Aorta (tissue), 5 donors: ENCODE results near the gene APOBR. TPM values are rescaled to one million over a fixed set of nuclear protein-coding genes. Genes with fewer than 3 reads are reported as not detected.

ENCODE experiments used
- ATAC-seq: fragments of 200-7000 bp; cut with Tn5 transposase; one replicate; pipeline ENCODE4 v1.9.1; 2022; ENCODE audit warnings: moderate library complexity; ENCODE audit not compliant: low FRiP score
- DNase-seq, 2 donors: peaks; one replicate each; pipeline ENCODE4 v3.0.0-alpha.2; 2020
- H3K27ac ChIP-seq, 2 donors: one replicate each; pipeline ENCODE4 v1.5.1; 2013; ENCODE audit warnings: low read length in 2 of 2, mild to moderate bottlenecking in 2 of 2, moderate library complexity in 2 of 2, control low read depth in 1 of 2, inconsistent platforms in 1 of 2, low read depth in 1 of 2
- H3K27me3 ChIP-seq, 2 donors: one replicate each; pipeline ENCODE4 v1.6.1; 2013; ENCODE audit warnings: control low read depth in 1 of 2, low read length in 1 of 2, mild to moderate bottlenecking in 1 of 2, moderate library complexity in 1 of 2; ENCODE audit not compliant: insufficient read depth in 2 of 2, control insufficient read depth in 1 of 2
- H3K36me3 ChIP-seq, 2 donors: one replicate each; pipeline ENCODE4 v1.6.1; 2013; ENCODE audit warnings: control low read depth in 1 of 2, low read length in 1 of 2, mild to moderate bottlenecking in 1 of 2; ENCODE audit not compliant: insufficient read depth in 2 of 2, control insufficient read depth in 1 of 2
- H3K4me1 ChIP-seq, 2 donors: one replicate each; pipeline ENCODE4 v1.6.1; 2013; ENCODE audit warnings: low read length in 2 of 2, control low read depth in 1 of 2, mild to moderate bottlenecking in 1 of 2, moderate library complexity in 1 of 2; ENCODE audit not compliant: insufficient read depth in 2 of 2, control insufficient read depth in 1 of 2
- H3K4me3 ChIP-seq, 2 donors: one replicate each; pipeline ENCODE4 v1.5.1; 2013; ENCODE audit warnings: low read length in 2 of 2, control low read depth in 1 of 2, mild to moderate bottlenecking in 1 of 2
- H3K9me3 ChIP-seq: one replicate; pipeline ENCODE4 v1.6.1; 2013; ENCODE audit warnings: mild to moderate bottlenecking, low read length; ENCODE audit not compliant: control insufficient read depth
- WGBS, 2 donors: extraction: QIAGEN DNeasy Blood & Tissue Kit; methylation state at CpG; one replicate each; pipeline ENCODE4 v1.1.7; 2013; 5-methylcytosine and 5-hydroxymethylcytosine counted together
- intact Hi-C, 2 donors: fragments of 100-400 bp; cut with DNase I; formaldehyde crosslinking; loops; one replicate each; pipeline versions ENCODE4 v1.14.2 to v1.15.0; 2022
- polyA plus RNA-seq, 2 donors: library from polyadenylated mRNA; stranded (reverse); fragments of 200-250 nt; gene quantifications; one replicate each; pipeline ENCODE4 v1.2.3, GENCODE V29; 2013
- total RNA-seq, 2 donors: library from RNA; stranded (reverse); fragmentation: NEBNext Ultra II Directional; extraction: Animal tissue kit (Norgen Biotek cat#: 25700); gene quantifications; one replicate each; pipeline ENCODE4 v1.2.1, GENCODE V29; 2021
- donor health status: healthy with polysubstance abuse.
- donor health status: Bipolar disorder and iron deficiency.
- donor health status: DM: no; HTN: no; CAD: no.
- donor health status: DM: no; HTN: no; CAD: no.
- donor health status: DM: yes; HTN: yes; CAD: no.

APOBR gene
- total and polyA plus RNA-seq, 4 donors: 1.1 to 3.1 (median 2.6) TPM

- intact Hi-C loops: no loop called here
- ATAC-seq: peak; percentile 93
- DNase-seq: peak; percentile 82 to 88
- Histone ChIP-seq H3K27me3 (no peaks in the 10 kb centered on the region), H3K27ac (peak overlapping the region; percentile 18 to 52), H3K4me3 (no peak overlapping the region), H3K9me3 (no peaks in the 10 kb centered on the region), H3K36me3 (no peaks in the 10 kb centered on the region), H3K4me1 (no peaks in the 10 kb centered on the region)
- WGBS, 2 donors: 63 to 68% methylated on average over 9 of the region's 9 CpGs
These were observed 37.6 kb downstream of the APOBR start for GRCh38 chr16:28531777-28532744.

- DNase-seq: no peak
- Histone ChIP-seq H3K27ac (peak overlapping the region in 1 of 2 donors; percentile 14), H3K27me3 (no peaks in the 10 kb centered on the region), H3K9me3 (no peaks in the 10 kb centered on the region), H3K4me3 (no peak overlapping the region), H3K4me1 (peaks cover 0 to 1% of the 10 kb centered on the region in 2 donors), H3K36me3 (no peaks in the 10 kb centered on the region)
- intact Hi-C loops: no loop called here
- no peak for ATAC-seq
- WGBS, 2 donors: 85 to 89% methylated on average over 5 of the region's 5 CpGs
These were observed 38.7 kb downstream of the APOBR start for GRCh38 chr16:28532940-28533647.

DNA sequence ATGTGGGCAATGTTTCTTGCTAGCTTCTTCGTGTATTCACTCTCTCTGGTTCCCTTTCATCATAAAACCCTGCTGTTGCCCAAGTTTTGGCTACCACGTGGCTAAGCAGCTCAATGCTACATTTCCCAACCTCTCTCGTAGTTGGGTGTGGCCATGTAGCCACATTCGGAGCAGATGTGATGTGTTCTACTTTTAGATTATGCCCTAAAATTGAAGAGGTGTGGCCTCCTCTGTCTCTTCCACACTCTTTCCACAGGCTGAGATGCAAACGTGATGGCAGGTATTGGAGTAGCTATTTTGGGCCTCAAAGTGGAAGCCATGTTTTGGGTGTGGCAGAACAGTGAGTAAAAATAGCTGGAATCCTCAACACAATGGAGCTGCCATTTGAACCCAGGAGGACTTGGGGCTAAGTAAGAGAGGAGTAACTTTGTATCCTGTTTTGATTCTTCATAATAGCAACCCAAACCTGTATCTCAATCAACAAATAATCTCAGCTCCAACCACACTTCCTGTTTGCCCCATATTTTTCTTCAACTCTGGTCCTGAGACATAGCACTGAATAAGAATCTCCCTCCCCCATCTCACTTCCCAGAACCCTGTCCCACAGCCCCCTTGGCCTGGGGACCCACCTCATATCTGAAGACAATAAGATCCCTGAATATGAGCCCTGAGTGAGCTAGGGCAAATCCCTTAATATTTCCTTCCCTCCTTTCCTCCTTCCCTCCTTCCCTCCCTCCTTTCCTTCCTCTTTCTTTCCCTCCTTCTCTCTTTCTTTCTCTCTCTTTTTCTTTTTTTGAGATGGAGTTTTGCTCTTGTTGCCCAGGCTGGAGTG, 40.3 kb downstream of the APOBR start:
- intact Hi-C loops: loop anchor here (5.0 kb wide), 1 partner anchor 42 kb away; the partner anchor contains the start of genes APOBR (in 2 of the 2) and CLN3 (in 2 of the 2)
- Histone ChIP-seq H3K4me1 (peaks cover 0 to 1% of the 10 kb centered on the region in 2 donors), H3K27me3 (no peaks in the 10 kb centered on the region), H3K27ac (no peak overlapping the region), H3K4me3 (no peak overlapping the region), H3K9me3 (no peaks in the 10 kb centered on the region), H3K36me3 (no peaks in the 10 kb centered on the region)
- ATAC-seq: no peak
- peak in 1 of 2 donors; percentile 69 for DNase-seq
- WGBS, 2 donors: 78 to 81% methylated on average over 5 of the region's 5 CpGs

DNA sequence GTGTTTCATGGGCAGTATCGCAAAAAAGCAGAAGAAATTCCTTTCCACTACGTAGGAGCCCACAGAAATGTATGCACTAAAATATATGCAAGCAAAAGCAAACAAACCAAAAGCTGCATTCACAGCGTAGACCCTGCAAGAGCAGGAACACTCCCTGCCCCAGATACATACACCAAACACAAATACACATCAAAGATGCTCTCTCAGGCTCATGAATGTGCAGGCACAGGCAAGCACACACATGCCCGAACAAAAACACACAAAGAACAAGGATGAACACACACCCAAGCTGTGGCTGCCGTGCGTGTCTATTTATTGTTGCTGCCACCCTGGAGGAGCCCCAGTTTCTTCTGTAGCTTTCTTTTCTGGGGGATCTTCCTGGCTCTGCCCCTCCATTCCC, 42.6 kb downstream of the APOBR start:
- H3K4me1 ChIP-seq: peaks cover 0 to 1% of the 10 kb centered on the region in 2 donors

DNA sequence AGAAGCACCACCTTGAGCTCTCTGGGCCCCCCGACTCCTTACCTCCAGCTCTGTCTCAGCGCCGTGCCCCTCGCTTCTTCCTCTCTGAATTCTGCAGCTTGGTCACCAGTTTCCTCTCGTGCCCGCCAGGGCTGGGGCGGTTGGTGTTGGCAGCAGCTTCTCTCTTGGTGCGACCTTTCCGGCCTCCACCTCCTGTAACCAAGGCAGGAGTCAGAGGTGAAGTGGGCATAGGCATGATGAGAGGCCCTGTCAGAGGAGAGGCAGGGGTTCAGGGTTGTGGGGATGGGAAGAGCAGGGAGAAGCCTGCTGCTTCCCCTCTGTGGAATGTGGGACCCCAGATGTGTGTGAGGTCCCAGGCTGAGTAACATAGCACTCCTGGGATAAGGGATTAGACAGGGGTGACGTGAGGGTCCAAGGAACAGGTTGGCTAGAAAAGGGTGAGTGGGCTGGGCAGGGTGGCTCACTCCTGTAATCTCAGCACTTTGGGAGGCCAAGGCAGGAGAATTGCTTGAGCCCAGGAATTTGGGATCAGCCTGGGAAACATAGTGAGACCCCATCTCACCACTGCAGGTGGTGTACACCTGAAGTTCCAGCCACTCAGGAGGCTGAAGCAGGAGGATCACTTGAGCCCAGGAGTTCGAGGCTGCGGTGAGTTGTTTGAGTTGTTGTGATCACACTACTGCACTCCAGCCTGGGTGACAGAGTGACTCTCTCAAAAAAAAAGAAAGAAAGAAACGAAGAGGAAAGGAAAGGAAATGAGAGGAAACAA, 43.7 kb downstream of the APOBR start:
- no peaks in the 10 kb centered on the region for H3K36me3 ChIP-seq
- no peaks in the 10 kb centered on the region for H3K9me3 ChIP-seq
- 79 to 89% methylated on average over 13 of the region's 13 CpGs for WGBS, 2 donors
- DNase-seq (peak in 1 of 2 donors; percentile 61), ATAC-seq (no peak)
- H3K4me1 ChIP-seq: peaks cover 0 to 1% of the 10 kb centered on the region in 2 donors
- intact Hi-C loops: loop anchor here (5.0 kb wide), 1 partner anchor 46 kb away; the partner anchor contains the start of genes APOBR (in 2 of the 2) and CLN3 (in 2 of the 2)
- peak overlapping the region; percentile 37 to 39 for H3K4me3 ChIP-seq
- peak overlapping the region; percentile 31 to 76 for H3K27ac ChIP-seq
- H3K27me3 ChIP-seq: no peaks in the 10 kb centered on the region

More for the DNA sequence above, 42.6 kb downstream of the APOBR start:
- H3K27ac ChIP-seq: no peak overlapping the region
- peak overlapping the region in 1 of 2 donors; percentile 24 for H3K4me3 ChIP-seq
- intact Hi-C loops: loop anchor here (5.0 kb wide), 1 partner anchor 45 kb away; the partner anchor contains the start of genes APOBR (in 2 of the 2) and CLN3 (in 2 of the 2)
- H3K27me3 ChIP-seq: no peaks in the 10 kb centered on the region
- no peaks in the 10 kb centered on the region for H3K36me3 ChIP-seq
- DNase-seq (no peak), ATAC-seq (no peak)
- no peaks in the 10 kb centered on the region for H3K9me3 ChIP-seq
- 75 to 83% methylated on average over 6 of the region's 6 CpGs for WGBS, 2 donors

DNA sequence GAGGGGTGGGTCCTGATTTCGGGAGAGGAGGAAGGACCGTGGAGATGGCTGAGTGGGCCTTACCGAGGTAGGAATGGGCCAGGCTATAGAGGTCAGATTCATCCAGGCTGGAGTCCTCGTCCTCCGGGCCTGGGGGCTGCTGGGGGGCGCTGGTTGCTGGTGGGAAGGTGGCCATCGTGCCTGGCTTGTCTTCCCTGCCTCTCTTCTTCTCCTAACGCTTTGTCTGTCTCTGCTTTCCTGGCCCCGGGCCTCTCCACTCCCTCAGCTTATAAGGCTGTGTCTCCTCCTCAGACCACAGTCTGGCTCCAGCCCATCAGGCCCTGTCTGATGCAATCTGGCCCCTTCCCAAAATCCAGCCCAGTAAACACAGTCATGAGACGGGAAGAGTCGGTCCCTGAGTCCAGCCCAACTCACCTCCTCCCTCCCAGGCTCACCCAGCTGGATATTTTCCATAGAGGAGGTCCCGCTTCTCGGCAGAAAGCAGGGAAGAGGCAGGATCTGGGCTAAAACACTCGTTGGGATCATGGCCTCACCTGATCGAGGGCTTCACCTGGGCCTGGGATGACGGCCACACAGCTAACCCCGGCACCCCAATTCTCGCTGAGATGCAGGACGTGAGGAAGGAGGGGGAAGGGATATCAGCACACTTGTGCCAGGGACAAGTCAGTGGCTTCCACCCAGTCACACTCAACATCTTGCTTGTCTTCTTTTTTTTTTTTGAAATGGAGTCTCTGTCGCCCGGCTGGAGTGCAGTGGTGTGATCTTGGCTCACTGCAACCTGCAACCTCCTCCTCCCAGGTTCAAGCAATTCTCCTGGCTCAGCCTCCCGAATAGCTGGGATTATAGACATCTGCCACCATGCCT, 44.5 kb downstream of the APOBR start, which contains the start of gene NUPR1:
Gene NUPR1 (minus strand): TSS at position 242 of the 864 bp plus-strand sequence. CDS start 67 bp downstream, at position 175.
- intact Hi-C loops: loop anchor here (5.0 kb wide), 1 partner anchor 47 kb away; the partner anchor contains the start of genes APOBR (in 2 of the 2) and CLN3 (in 2 of the 2)
- ATAC-seq (peak; percentile 96), DNase-seq (peak; percentile 95 to 96)
- H3K4me1 ChIP-seq: peaks cover 0 to 1% of the 10 kb centered on the region in 2 donors
- no peaks in the 10 kb centered on the region for H3K36me3 ChIP-seq
- H3K27ac ChIP-seq: peak within 1 kb of the TSS; percentile 31 to 87
- H3K27me3 ChIP-seq: no peaks in the 10 kb centered on the region
- H3K4me3 ChIP-seq: peak within 1 kb of the TSS; percentile 37 to 39
- WGBS, 2 donors: 11 to 14% methylated on average over 22 of the region's 22 CpGs
- H3K9me3 ChIP-seq: no peaks in the 10 kb centered on the region

DNA sequence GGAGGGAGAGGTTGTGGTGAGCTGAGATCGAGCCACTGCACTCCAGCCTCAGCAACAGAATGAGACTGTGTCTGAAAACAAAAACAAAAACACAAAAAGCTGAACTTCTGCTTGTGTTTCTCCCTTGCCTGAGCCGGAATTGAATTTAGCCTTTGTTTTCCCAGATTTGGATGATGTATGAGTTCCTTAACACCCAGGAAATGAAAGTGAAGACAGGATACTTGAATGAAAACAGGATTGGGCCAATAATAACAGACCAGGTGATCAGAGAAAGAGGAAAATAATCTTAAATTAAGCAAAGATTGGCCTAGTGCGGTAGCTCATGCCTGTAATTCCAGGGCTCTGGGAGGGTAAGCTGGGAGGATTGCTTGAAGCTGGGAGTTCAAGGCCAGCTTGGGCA, 45.9 kb downstream of the APOBR start:
- intact Hi-C loops: no loop called here
- WGBS, 2 donors: 69 to 77% methylated on average over 3 of the region's 3 CpGs
- ATAC-seq (no peak), DNase-seq (no peak)
- Histone ChIP-seq H3K36me3 (no peaks in the 10 kb centered on the region), H3K27me3 (no peaks in the 10 kb centered on the region), H3K27ac (no peak overlapping the region), H3K4me3 (no peak overlapping the region), H3K4me1 (peaks cover 0 to 1% of the 10 kb centered on the region in 2 donors), H3K9me3 (no peaks in the 10 kb centered on the region)
